HG02885 (cell line): ENCODE measurements around the gene RNF223.

Experiments used
- ATAC-seq: cut with Tn5 transposase; IDR thresholded peaks from one replicate; pipeline ENCODE4 v1.9.1; 2021; ENCODE audit warnings: mild to moderate bottlenecking; ENCODE audit not compliant: unreplicated experiment, poor library complexity

RNF223 gene

DNA sequence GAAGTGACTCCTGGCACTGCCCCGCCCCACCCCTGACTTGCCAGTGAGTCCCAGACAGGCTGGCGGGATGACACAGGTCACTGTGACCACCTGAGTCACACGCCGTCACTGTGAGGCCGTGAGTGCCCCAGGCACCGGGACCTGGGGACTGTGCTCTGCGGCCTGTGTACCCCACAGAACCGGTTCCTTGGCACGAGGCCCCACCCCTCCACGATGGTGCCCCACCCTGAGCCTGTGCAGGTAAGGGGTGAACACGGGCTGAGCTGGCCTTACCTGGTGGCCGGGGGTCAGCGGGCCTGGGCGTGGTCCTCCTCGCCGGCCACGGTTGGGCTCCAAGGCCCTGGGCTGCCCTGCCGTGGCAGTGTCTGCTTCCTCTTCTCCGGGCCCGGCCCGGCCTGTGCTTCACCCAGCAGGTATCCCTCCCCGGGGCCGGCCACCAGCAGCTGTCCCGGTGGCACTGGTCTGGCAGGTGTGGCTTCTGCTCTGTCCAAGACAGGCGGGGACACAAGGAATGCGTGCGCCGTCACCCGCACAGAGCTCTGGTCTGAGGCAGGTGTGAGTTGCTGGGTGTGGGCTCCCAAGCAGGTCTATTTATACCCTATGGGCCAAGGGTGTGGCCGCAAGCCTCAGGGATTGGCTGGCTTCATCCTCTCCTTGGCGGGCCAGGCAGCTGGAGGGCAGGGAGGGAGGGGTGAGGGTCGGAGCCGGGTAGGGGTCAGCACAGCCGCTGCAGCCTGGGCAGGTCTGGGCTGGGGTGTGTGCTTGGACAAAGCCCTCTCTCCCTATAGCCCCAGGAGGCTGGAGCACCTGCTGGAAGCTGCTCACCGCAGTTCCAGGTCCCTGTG is at the start of gene RNF223:
RNF223 (minus strand) TSS at position 564 of the 845 bp plus-strand sequence. CDS start 1,740 bp downstream, outside the sequence.
- ATAC-seq, result no peak

DNA sequence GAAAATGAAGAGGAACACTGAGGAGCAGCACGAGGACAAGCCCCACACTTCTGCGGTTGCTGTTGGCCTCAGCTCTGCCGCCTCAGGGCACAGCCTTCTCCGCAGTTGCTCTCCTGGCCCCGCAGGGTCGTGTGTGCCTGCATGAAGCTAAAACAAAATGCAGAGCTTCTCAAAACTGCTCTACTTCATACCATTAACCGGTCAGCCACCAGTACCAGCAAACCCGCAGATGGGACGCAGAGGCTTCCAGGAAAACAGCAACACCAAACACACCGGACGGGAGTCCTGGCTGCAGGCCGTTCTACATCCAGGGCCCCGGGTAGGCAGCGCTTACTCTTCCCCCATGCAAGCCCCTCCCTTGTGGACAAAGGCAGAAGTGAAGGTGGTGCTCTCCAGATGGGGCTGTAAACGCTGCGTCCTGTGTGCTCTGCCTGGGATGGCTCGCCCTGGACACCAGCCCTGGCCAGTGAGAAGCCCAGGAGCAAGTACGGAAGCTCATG is 48.9 kb upstream of the RNF223 start:
- ATAC-seq, result no peak

DNA sequence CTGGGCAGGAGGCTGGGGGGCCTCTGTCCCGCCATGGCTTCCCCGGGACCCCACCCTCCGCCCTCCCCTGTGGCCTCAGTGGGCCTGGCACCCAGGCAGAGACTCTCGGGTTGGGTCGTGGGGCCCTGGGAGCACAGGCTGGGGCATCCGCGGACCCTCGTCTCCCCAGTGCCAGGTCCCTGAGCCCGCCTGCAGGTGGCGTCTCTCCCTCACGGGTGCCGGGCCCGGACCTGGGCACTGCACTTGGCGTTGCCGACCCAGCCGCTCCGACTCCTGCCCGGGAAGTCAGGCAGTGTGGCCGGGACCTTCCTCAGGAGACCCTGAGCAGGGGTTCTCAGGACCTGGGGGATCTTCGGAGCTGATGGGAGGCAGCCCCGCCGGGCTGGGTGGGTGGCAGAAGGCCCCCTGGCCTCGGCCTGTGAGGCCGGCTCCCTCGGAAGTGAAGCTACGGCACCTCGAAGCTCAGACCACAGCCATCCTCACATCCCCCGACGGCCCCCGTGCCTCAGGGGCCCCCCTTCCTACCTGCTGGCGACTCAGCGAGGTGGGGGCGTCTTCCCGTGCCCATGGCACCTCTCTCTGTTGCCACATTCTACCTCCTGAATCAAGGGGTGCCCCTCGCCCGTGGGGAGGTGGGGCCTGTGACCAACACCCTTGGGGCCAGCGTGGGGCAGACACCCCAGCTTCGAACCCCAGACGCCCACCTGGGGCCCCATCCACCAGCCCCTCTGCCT is 48.1 kb upstream of the RNF223 start:
- ATAC-seq, result peak; percentile 59

DNA sequence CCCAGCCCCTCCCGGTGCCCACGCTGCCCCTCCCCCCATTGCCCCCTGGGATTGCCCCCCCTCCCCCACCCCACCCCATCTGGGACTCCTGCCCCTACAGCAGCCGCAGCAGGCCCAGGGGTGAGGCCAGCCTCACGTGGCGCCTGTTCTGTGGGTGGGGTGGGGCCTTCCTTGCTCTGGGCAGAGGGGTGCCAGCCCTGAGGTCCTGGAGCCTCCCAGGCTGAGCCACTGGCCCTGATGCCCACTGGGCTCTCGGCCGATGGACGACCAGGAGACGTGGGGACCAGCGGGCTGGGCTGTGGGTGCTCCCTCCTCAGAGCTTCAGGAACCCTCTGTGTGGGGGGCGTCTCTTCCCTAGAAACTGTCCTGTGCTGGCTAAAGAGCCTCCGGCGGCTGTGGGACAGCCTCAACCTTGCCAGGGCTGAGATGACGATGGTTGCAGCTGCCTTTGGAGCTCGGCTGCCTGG is 47.5 kb upstream of the RNF223 start:
- ATAC-seq, result no peak

DNA sequence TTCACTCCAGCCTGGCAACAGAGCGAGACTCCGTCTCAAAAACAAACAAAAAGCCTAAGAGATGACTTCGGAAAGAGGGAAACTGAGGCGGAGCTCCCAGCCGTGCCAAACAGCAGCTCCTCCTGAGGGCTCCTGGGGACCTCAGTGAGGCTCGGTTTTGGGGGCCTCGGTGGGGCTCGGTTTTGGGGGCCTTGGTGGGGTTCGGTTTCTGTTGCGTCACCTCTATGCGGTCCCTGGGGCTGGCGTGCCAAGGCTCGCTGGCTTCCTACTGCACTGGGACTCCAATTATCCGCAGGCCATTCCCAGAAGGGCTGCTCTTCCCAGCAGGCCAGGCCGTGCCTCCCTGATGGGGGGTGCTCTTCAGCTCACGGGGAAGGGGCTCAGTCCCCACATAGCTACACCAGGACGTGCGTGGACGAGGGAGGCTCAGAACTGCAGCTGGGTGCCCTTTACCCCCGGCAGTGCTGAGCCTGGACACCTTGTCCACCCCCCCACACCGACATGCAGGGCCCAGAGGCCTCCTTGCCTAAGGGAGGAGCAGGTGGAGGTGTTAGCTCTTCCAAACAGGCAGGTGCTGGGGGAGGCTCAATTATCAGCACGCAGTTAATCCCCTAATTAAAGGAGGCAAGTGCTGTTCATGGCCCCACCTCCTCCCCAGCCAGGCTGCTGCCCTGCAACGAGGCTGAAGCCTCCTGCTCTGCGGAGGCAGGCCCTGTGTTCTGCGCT is 46.9 kb upstream of the RNF223 start:
- ATAC-seq, result no peak

DNA sequence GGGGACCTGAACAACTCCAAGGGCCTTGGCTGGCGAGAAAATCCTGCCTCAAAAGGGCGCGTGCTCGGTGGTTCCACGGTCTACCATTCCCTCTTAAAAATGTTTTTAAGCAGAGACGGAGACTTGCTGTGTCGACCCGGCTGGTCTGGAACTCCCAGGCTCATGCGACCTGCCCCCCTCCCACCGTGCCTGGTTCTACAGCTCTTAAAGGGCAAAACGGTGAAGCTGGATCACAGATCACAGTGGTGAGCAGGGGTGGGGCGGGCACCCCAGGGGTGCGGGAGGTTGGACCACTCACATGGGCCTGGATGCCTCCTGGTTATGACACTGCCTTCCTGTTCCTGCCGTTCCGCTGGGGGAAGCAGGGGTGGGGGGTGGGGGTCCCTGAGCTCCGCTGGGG is 46.0 kb upstream of the RNF223 start:
- ATAC-seq, result no peak

DNA sequence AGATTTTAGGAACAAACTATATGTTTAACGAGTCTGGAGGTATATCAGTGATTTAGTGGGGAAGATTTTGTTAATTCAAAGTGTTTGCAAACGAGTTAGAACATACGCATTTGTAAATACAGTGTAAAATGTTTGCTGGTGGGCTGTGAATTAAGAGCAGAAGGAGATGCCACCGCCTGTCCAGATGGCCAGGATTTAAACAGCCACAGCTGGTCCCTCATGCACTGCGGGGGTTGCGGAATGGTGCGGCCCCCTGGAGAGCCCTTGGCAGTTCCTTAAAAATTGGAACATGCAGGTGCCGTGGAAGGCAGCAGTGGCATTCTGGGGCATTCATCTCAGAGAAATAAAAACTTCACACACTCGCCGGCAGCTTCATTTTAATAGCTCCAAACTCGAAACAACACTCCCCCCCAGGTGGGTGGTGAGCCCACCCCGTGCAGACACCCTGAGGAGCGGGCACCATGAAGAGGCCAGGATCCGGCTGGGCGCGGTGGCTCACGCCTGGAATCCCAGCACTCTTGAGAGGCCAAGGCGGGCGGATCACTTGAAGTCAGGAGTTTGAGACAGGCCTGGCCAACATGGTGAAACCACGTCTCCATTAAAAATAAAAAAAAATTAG is 45.3 kb upstream of the RNF223 start:
- no peak for ATAC-seq

DNA sequence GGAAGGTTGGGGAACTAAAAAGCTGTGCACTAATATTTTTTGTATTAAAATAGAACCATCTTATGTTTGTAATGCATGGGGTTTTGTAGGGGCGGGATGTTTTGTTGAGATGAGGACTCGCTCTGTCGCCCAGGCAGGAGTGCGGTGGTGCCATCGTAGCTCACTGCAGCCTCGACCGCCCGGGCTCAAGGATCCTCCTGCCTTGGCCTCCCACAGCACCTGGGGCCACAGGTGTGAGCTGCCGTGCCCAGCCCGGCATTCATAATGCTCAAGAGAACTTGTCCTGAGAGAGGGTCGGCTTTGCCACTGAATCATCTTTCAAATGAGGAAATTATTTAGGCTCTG is 44.7 kb upstream of the RNF223 start:
- no peak for ATAC-seq

DNA sequence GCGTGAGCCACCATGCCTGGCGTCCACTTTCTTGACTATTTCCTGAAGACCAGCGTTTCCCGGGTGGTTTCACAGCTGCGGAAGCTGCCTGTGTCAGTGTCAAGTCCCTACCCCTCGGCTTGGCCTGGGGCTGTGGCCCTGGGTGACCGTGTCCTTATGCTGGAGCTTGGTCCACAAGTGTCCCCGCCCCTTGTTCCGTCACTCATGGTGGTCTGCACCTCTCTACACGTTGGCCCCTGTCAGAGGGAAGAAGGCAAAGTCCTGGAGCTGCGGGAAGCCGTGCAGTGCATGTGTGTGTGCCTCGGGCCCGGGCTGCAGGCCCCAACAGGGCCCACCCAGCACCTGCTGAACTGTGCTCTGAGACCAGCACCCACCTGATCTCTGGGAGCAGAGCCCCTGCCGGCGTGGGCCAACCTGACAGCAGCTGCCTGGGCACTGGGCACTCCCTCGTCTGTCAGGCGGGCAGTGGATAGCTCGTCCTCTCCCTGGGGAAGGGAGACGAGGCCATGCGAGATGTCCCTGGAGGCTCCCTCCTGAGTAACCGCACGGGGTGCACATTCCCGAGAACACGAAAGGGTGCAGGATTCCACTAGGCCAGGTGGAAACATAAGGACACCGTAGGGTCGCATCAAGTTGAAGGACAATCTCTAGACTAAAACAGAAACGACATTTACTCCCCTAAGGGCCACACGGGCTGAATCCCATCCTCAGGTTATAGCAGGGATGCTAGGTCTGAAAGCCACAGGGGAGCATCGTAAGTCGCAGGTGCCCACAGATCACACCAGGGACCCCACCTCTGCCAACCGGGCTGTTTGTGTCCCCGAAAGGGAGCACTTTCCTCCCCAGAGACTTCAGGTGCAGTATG is 44.1 kb upstream of the RNF223 start:
- no peak for ATAC-seq

DNA sequence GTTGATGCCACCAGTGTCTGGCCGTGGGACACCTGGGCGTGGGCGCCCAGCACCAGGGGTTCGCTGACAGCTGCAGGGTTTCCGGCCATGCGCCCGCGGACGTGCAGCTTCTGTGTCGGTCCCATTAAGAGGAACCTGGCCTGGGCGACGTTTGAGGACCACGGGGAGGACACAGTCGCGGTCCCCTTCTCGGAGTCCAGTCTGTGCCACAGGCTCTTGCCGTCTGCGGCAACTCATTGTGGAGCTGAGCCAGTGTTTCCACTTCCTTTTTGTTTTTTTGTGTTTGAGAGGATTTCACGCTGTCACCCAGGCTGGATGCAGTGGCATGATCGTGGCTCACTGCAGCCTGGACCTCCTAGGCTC is 43.3 kb upstream of the RNF223 start:
- ATAC-seq, result no peak

DNA sequence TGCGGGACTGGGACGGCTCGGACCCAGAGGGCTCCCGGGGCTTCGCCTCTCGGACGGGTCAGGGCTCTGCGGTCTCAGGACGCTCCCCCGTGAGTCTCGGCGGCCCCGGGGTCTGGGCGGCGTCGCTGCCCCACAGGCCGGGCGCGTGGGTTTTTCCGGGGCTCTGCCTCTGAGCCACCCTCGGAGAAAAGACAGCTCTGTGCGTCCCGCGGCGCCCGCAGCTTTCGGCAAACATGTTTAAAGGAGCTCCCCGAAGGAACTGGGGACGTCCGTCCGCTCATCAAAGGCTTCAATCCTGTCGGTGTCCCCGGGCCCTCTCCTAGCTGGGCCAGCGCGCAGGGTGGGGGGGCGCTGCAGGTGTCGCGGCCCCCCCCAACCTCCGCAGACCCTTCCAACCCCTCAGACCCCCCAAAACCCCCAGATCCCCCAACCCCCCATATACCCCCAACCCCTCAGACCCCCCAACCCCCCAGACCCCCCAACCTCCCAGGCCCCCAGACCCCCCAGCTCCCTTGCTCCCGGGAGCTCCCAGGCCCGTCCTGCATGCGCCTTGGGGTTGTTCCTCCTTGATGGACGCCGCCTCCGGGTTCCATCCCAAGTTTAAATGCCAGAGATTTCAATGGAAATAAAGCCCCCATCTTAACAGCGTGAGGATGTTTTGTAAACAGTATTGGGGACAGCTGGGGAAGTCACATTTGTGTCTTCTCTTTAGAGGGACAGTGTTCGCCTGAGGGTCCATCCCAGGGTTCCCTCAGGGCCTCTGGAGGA is 42.8 kb upstream of the RNF223 start:
- ATAC-seq, result no peak

DNA sequence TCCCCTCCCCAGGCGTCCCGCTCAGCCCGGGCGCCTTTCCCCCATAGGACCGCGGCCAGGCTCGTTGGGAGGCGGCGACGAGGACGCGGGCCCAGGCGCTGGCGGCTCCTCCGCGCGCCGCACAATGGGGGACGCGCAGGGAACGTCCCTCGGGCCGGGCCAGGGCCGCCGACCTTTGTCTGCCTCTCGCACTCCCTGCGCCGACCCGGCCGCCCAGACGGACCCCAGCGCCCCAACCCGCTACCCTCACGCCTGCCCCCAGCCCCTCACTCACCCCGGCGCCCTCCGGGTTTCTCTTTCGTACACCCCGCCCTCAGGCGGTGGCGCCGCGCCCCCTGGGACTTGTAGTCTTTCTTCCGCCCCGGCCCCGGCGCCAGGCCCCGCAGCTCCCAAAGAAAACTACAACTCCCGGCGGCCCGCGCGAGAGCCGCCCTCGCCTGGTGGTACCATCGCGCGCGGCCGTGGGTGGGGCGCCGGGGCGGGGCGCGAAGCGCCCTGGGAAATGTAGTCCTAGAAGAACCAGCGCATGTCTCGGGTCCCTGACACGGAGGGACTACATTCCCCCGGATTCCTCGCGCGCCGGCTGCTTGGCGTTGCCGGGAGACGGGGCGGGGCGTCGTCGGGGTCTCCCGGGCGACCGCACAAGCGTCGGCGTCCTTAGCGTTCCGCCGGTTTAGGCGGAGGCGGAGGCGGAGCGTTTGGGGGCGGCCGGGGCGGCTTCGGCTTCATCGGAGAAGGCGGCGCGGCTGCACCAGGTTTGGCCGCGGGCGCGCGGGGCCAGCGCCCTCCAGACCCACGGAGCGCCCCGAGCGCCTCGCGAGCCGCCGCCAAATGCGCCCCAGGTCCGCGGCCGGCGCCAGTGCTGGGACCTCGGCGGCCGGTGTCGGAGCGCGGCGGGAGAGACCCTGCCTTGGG is 41.9 kb upstream of the RNF223 start, which contains the start of gene C1orf159:
C1orf159 (minus strand) TSS at position 304 of the 915 bp plus-strand sequence. CDS start 24,546 bp downstream, outside the sequence.
- peak; percentile 91 for ATAC-seq

DNA sequence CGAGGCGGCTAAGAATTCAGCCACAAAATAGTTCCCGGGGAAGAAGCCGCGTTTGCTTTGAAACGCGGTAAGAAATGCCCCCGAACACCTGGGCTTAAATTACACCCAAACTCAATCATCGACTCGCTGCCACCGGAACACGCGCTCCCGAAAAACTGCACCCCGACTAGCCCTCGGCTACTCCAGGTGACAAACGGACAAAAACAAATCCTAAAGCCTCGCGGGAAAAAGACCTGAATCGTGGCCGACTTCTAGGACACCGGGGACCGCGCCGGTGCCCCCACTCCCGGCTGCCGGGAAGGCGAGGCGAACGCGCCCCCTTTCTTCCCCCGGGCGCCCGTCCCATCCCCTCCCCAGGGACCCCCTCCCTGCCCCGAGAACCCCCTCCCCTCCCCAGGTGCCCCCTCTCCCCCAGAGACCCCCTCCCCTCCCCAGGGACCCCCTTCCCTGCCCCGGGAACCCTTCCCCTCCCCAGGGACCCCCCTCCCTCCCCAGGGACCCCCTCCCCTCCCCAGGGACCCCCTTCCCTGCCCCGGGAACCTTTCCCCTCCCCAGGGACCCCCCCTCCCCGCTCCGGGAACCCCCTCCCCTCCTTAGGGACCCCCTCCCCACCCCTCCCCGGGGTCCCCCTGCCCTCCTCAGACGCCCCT is 41.2 kb upstream of the RNF223 start:
- no peak for ATAC-seq

DNA sequence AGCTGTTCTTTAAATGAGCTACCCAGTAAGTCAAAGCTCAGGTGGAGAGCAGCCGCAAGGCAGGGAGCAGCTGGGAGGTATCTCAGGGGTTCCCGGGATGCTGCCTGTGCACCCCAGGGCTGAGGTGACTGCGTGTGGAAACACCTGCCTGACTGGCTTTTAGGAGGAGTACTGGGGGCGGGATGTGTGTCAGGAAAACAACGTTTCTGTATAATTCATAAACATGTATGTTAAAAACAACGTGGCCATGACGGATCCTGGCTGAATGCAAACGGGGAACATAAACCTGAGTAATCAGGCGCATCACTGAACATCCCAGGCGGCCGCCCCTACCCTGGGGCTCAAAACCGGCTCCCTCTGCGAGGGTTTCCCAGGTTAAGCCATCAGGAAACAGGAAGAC is 40.3 kb upstream of the RNF223 start:
- no peak for ATAC-seq

DNA sequence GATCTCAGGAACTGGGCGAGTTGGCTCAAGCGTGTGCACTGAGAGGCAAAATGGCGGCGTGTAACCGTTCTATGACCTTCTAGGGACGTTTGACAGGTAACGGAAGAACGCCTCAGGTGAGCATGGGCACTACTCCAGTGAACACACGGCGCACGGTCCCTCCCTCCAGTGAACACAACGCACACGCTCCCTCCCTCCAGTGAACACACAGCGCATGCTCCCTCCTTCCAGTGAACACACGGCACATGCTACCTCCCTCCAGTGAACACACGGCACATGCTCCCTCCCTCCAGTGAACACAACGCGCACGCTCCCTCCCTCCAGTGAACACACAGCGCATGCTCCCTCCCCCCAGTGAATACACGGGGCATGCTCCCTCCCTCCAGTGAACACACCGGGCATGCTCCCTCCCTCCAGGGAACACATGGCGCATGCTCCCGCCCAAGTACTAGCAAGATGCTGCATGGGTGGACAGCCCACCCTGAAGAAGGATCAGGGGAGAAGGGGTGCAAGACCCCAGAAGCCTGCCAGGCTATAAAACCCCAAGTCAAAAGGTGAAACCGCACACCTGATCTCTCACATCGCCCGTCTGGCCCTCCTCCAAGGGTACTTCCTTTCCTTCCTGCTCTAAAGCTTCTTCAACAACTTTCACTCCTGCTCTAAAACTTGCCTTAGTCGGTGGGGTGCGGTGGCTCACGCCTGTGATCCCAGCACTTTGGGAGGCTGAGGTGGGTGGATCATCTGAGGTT is 38.3 kb upstream of the RNF223 start:
- ATAC-seq, result no peak

DNA sequence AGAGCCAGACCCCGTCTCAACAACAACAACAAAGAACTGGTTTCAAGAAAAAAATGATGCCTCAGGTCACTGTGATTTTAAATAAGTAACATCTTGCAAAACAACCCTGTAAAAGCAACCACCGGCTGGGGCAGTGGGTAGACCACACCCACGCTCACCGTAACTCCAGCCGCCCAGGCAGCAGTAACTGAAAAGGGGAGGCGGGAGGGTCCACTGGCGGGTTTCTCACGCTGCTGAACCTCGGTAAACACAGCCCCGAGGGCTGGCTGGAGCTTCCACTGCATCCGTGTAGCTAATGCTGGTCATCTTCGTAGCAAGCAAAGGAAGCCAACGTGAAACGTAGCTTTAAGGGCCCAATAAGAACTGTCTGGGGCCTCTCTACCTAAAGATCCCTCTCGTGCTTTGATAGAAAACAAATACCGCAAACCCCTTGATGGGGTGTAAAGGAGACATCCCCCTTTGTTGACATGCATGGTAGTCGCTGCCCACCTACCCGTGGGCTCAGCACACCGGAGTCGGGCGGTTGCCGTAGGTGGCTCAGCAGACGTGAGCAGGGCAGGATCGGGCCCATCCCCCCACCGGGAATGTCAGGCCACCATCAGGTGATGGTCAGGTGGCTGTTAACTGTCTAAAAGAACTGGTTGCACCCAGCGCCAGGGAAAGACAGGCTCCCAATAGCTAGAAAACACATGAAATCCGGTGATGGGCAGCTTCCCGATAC is 37.6 kb upstream of the RNF223 start:
- ATAC-seq, result no peak
